HEK293T (cell line): ENCODE measurements around the gene NPHP4.

Experiments used
- CTCF ChIA-PET: fragments of 350-600 bp; formaldehyde crosslinking; extraction: SDS; loops from one replicate; lab custom pipeline; 2021; ENCODE audit warnings: antibody characterized with exemption, inconsistent platforms; lab: Yijun Ruan, JAX
- POLR2A ChIA-PET: fragments of 350-600 bp; formaldehyde crosslinking; extraction: SDS; loops from one replicate; lab custom pipeline; 2020; ENCODE audit warnings: antibody characterized with exemption, inconsistent platforms; lab: Yijun Ruan, JAX
- DNase-seq: peaks from one replicate; pipeline ENCODE4 v3.0.0; 2012; ENCODE audit warnings: mixed read lengths; ENCODE audit errors: extremely low spot score
- ARNT ChIP-seq: fragments of 450-650 bp; IDR thresholded peaks from 2 replicates; pipeline ENCODE4 v1.6.1; 2017; ENCODE audit warnings: mild to moderate bottlenecking
- BHLHE40 ChIP-seq: fragments of 450-650 bp; IDR thresholded peaks from 2 replicates; pipeline ENCODE4 v1.6.1; 2016; ENCODE audit warnings: mild to moderate bottlenecking, moderate library complexity, borderline replicate concordance
- CTBP1 ChIP-seq: fragments of 450-650 bp; IDR thresholded peaks from 2 replicates; pipeline ENCODE4 v1.6.1; 2016; ENCODE audit warnings: borderline replicate concordance
- ELF4 ChIP-seq: fragments of 450-650 bp; IDR thresholded peaks from 2 replicates; pipeline ENCODE4 v1.6.1; 2017; ENCODE audit warnings: antibody characterized with exemption
- FOXA1 ChIP-seq: fragments of 450-650 bp; IDR thresholded peaks from 2 replicates; pipeline ENCODE4 v1.6.1; 2016; ENCODE audit warnings: mild to moderate bottlenecking
- FOXK2 ChIP-seq: fragments of 450-650 bp; IDR thresholded peaks from 2 replicates; pipeline ENCODE4 v1.6.1; 2016; ENCODE audit warnings: mild to moderate bottlenecking
- FOXM1 ChIP-seq: fragments of 450-650 bp; IDR thresholded peaks from 2 replicates; pipeline ENCODE4 v1.6.1; 2017; ENCODE audit warnings: mild to moderate bottlenecking, borderline replicate concordance
- HDGF ChIP-seq: fragments of 450-650 bp; IDR thresholded peaks from 2 replicates; pipeline ENCODE4 v1.6.1; 2017; ENCODE audit warnings: antibody characterized with exemption, borderline replicate concordance
- L3MBTL2 ChIP-seq: fragments of 450-650 bp; conservative IDR thresholded peaks from 2 replicates; pipeline ENCODE4 v1.6.1; 2016; ENCODE audit warnings: mild to moderate bottlenecking
- LEF1 ChIP-seq: fragments of 450-650 bp; IDR thresholded peaks from 2 replicates; pipeline ENCODE4 v1.6.1; 2017; ENCODE audit warnings: mild to moderate bottlenecking, borderline replicate concordance
- NFRKB ChIP-seq: fragments of 450-650 bp; IDR thresholded peaks from 2 replicates; pipeline ENCODE4 v1.6.1; 2016; ENCODE audit warnings: mild to moderate bottlenecking, moderate library complexity
- SP1 ChIP-seq: fragments of 450-650 bp; IDR thresholded peaks from 2 replicates; pipeline ENCODE4 v1.6.1; 2017
- SUZ12 ChIP-seq: fragments of 450-650 bp; IDR thresholded peaks from 2 replicates; pipeline ENCODE4 v1.6.1; 2016; ENCODE audit warnings: mild to moderate bottlenecking
- TARDBP ChIP-seq: fragments of 450-650 bp; IDR thresholded peaks from 2 replicates; pipeline ENCODE4 v1.6.1; 2016
- ZNF384 ChIP-seq: fragments of 450-650 bp; IDR thresholded peaks from 2 replicates; pipeline ENCODE4 v1.6.1; 2016
- TF ChIP-seq, protein P1 (sequence below): fragments of 450-650 bp; IDR thresholded peaks from 2 replicates; pipeline ENCODE4 v1.6.1; 2016

The NPHP4 gene

DNA sequence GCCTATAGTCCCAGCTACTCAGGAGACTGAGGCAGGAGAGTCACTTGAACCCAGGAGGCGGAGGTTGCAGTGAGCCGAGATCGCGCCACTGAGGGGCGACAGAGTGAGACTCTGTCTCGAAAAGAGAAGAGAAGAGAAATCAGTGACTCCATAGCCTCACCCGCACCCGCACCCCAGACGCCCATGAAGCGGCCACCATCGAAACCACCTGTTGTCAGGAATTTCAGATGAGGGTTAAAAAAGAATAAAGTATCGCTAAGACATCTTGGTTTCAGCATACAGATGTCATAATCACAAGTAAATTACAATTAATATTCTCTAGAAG lies 47.4 kb downstream of the NPHP4 start:
- CTCF ChIA-PET: no interaction called here
- POLR2A ChIA-PET: no interaction called here
- TF ChIP-seq CTBP1 (no peak), TARDBP (no peak), ARNT (no peak), BHLHE40 (no peak), LEF1 (no peak), FOXK2 (no peak), SP1 (no peak), NFRKB (no peak), ELF4 (no peak), FOXM1 (no peak), HDGF (no peak)
- DNase-seq: no peak

DNA sequence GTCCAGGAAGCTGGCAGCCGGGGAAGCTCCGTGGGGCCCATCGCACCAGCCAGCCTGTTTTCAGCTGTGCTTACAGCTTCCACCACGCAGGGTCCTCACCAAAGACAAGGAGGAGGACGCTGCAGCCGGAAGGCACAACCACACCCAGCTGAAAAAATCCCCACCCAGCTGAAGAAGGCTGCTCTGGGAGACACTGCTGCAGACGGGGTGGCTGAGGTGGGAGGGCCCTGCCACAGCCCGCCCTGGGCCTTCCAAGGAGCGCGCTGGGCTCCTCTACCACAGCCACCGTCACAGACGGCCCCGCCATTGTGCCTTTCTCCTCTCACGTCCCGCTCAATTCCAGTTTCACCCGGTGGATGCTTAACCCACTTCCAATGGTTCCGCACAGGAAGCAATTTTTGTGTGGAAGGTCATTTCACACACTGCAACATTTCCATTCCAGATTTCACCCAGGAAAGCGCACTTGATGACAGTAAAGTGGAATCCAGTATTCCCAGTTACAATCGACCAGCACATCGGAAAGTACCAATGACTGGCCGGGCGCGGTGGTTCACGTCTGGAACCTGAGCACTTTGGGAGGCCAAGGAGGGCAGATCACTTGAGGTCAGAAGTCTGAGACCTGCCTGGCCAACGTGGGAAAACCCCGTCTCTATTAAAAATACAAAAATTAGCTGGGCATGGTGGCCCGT lies 47.9 kb downstream of the NPHP4 start:
- no peak for TF ChIP-seq FOXM1
- TF ChIP-seq, protein P1, sequence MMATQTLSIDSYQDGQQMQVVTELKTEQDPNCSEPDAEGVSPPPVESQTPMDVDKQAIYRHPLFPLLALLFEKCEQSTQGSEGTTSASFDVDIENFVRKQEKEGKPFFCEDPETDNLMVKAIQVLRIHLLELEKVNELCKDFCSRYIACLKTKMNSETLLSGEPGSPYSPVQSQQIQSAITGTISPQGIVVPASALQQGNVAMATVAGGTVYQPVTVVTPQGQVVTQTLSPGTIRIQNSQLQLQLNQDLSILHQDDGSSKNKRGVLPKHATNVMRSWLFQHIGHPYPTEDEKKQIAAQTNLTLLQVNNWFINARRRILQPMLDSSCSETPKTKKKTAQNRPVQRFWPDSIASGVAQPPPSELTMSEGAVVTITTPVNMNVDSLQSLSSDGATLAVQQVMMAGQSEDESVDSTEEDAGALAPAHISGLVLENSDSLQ: no peak
- TF ChIP-seq L3MBTL2: no peak
- no peak for TF ChIP-seq NFRKB
- TF ChIP-seq SUZ12: no peak
- no peak for TF ChIP-seq CTBP1
- TF ChIP-seq ARNT: no peak
- no peak for TF ChIP-seq LEF1
- no peak for TF ChIP-seq FOXA1
- no peak for TF ChIP-seq BHLHE40
- no peak for TF ChIP-seq TARDBP
- TF ChIP-seq ZNF384: no peak
- no peak for TF ChIP-seq FOXK2
- TF ChIP-seq HDGF: no peak
- TF ChIP-seq ELF4: no peak
- TF ChIP-seq SP1: no peak
- DNase-seq: no peak
- ChIA-PET POLR2A (no interaction called here), CTCF (no interaction called here)

DNA sequence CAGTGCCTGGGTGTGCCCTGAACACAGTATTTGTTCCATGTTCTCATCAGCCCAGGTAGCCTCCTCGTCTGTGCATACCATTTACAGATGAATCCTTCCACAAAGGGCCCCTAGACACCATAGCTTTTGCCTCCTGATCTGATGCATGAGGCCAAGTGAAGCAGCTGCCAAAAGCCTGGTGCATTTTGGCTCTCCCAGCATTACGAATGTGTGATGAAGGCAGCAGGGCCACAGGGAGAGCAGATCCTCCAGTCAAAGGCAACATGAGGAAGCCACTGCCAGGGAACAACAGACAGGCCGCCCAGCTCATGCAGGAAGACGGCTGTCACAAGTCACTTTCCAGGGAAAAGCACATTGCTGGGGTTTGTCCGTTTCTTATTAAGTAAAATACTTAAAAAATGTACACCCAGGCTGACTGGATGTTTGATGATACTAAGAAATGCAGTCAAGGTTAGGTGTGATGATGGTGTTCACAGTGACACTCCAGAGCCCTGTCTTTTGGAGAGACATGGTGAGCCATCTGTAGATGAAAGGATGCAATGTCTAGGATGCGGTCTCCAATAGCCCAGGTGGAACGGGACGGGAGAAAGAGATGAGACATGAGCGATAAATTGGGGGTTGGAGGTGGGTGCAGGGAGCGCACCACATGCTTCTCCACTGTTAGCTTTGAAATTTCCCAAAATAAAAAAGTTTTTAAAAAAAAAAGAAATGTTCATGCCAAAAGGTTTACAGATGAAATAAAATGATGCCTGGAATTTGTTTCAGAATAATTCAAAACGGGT lies 48.7 kb downstream of the NPHP4 start:
- ChIA-PET POLR2A (no interaction called here), CTCF (no interaction called here)
- TF ChIP-seq FOXK2: no peak
- TF ChIP-seq L3MBTL2: no peak
- no peak for DNase-seq

GRCh38 chr1:5941671-5942070 lies 50.6 kb downstream of the NPHP4 start:
- CTCF ChIA-PET: no interaction called here
- DNase-seq: no peak
- TF ChIP-seq BHLHE40 (no peak), CTBP1 (no peak), LEF1 (no peak), FOXM1 (no peak), FOXA1 (no peak), NFRKB (no peak), HDGF (no peak), FOXK2 (no peak), ELF4 (no peak)
- POLR2A ChIA-PET: no interaction called here

DNA sequence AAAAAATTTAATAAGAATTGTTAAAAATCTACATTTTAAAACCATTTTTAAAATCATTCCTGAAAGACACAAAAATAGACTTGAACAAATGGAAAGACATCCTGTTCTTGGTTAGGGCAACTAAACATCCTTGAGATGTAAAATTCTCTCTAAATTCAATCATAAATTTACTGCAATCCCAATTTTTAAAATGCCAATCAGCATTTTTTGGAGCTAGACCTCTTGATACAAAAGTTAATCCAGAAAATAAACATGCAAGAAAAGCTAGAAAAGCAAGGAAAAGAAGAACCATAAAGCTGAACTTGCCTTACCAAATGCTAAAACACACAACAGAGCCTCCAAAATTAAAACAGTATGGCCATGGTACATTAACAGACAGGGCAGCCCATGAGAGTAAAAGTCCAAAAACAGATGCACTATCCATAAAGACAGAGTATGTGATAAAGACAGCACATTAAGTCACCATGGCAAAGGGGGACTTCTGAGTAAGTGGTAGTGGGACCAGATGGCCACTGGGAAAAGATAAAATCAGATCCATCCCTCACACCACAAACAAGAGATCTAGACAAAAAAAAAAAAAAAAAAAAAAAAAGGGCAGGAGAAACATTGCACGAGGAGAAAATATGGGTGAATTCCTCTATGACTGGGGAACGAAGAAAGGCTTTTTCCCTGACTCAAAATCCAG lies 51.4 kb downstream of the NPHP4 start:
- TF ChIP-seq SUZ12: no peak
- TF ChIP-seq L3MBTL2: no peak
- TF ChIP-seq FOXM1: no peak
- no peak for TF ChIP-seq NFRKB
- no peak for TF ChIP-seq CTBP1
- TF ChIP-seq ARNT: no peak
- no peak for TF ChIP-seq SP1
- no peak for TF ChIP-seq ELF4
- TF ChIP-seq LEF1: no peak
- no peak for TF ChIP-seq FOXA1
- no peak for TF ChIP-seq HDGF
- POLR2A ChIA-PET: no interaction called here
- CTCF ChIA-PET: no interaction called here
- no peak for DNase-seq

- POLR2A ChIA-PET: no interaction called here
- DNase-seq: no peak
- TF ChIP-seq SP1: no peak
- no peak for TF ChIP-seq FOXM1
- TF ChIP-seq BHLHE40: no peak
- no peak for TF ChIP-seq NFRKB
- CTCF ChIA-PET: no interaction called here
Measured at GRCh38 chr1:5939271-5940170, 52.7 kb downstream of the NPHP4 start.
